ENCODE results near the gene LSMEM2.
A peak's percentile ranks its signal among the peaks of the same experiment; 100 is the strongest.

LSMEM2 gene

DNA sequence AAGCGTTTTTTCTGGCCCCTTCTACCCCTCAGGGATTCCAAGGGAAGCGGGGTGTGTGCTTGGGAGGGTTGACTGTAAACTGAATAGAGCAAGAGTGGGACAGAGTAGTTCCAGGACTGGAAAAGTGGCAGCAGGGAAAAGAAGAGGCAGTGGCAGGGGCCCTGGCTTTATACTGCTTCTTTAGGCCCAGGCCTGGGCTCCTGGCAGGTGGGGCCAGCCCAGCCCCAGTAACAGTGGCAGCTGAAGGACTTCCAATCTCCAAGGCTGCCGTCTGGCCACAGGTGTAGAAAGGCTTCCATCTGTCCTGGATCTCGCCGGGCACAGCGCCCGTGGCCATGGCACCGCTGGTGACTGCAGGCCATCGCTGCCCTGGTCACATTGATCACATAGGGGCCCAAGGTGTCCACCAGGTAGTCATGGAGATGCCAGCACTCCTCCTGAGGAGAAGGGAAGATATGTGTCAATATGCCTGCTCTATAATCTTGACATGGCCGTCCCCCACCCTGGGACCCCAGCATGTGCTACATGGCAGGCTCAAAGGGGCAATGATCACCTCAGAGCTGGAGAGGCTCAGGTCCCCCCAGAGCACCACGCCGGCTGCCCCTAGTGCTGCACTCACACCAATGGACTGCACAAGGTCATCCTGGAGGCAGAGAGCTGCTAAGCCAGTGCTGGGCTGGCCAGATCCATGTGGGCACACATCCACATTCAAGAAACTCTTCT, 14.4 kb downstream of the LSMEM2 start:
- CTCF ChIA-PET, result no interaction called here
- TF ChIP-seq, protein P1, sequence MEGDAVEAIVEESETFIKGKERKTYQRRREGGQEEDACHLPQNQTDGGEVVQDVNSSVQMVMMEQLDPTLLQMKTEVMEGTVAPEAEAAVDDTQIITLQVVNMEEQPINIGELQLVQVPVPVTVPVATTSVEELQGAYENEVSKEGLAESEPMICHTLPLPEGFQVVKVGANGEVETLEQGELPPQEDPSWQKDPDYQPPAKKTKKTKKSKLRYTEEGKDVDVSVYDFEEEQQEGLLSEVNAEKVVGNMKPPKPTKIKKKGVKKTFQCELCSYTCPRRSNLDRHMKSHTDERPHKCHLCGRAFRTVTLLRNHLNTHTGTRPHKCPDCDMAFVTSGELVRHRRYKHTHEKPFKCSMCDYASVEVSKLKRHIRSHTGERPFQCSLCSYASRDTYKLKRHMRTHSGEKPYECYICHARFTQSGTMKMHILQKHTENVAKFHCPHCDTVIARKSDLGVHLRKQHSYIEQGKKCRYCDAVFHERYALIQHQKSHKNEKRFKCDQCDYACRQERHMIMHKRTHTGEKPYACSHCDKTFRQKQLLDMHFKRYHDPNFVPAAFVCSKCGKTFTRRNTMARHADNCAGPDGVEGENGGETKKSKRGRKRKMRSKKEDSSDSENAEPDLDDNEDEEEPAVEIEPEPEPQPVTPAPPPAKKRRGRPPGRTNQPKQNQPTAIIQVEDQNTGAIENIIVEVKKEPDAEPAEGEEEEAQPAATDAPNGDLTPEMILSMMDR (conservative IDR thresholded peaks at IDR 0.05; ENCODE audit: low read depth), result no peak
- peak overlapping the region; percentile 93 for H3K27ac ChIP-seq
- DNase-seq (ENCODE audit: low spot score), result no peak
- POLR2A ChIA-PET (ENCODE audit: low non-redundant PET), result no interaction called here

DNA sequence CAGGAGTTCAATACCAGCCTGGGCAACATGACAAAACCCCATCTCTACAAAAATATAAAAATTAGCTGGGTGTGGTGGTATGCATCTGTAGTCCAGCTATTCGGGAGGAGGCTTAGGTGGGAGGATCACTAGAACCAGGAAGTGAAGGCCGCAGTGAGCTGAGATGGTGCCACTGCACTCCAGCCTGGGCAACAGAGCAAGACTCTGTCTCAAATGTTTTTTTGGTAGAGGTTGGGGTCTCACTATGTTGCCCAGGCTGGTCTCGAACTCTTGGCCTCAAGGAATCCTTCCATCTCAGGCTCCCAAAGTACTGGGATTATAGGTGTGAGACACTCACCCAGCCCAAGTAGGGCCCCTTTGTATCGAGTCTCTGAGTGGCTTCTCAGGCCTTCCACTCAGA, 15.2 kb downstream of the LSMEM2 start:
- ChIA-PET CTCF (no interaction called here), POLR2A (ENCODE audit: low non-redundant PET) (interaction anchor here (0.6 kb wide), 1 partner anchor 32 kb away, joined by 3 read pairs; no protein-coding TSS in a partner anchor)
- peak overlapping the region; percentile 93 for H3K27ac ChIP-seq
- DNase-seq (ENCODE audit: low spot score), result no peak
- TF ChIP-seq, protein P1 (conservative IDR thresholded peaks at IDR 0.05; ENCODE audit: low read depth), result no peak

DNA sequence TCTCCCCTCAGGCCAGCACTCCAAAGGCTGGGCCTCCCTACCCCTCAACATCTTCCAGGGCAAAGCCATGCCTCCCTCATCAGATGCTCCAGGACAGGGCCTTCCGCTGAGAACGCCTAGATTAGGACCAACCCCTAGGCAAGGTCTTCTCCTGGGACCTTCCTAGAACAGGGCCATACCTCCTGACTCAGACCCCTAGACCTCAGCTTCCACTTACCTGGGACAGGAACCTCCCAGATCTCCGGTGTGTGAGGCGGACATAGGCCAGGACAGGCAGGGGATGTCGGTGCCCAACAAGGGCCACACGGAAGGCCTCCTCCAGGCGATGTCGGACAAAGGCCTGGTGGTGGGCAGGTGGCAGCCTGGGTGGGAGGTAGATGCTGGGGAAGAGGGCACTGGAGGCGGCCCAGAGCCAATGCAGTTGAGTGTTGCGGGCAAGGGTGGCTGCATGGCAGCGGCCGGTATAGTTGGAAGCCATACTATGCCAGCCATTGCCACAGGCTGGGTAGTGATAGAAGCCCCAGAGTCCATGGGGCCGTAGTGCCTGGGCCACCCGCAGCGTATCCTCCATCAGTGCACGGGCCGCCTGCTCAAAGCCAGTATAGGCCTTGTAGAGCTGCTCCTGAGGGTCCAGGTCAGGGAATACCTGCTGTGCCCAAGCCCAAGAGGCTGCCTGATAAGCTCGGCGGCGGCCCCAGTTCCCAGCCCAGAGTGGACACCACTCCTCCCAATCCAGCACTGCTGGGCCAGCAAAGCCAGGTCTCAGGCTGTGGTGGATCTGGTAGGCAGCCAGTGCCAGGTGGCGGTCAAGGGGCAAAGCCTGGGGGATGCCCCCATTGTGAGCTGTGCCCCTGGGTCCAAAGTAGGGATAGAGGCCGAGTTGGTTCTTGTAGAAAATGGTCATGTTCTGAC, 15.9 kb downstream of the LSMEM2 start:
- POLR2A ChIA-PET (ENCODE audit: low non-redundant PET), result interaction anchor here (0.5 kb wide), 1 partner anchor 34 kb away, joined by 3 read pairs; no protein-coding TSS in a partner anchor
- DNase-seq (ENCODE audit: low spot score), result no peak
- TF ChIP-seq, protein P1 (conservative IDR thresholded peaks at IDR 0.05; ENCODE audit: low read depth), result no peak
- CTCF ChIA-PET, result interaction anchor here (1.5 kb wide), 1 partner anchor 29 kb away, joined by 3 read pairs; no protein-coding TSS in a partner anchor
- peak overlapping the region; percentile 93 for H3K27ac ChIP-seq

DNA sequence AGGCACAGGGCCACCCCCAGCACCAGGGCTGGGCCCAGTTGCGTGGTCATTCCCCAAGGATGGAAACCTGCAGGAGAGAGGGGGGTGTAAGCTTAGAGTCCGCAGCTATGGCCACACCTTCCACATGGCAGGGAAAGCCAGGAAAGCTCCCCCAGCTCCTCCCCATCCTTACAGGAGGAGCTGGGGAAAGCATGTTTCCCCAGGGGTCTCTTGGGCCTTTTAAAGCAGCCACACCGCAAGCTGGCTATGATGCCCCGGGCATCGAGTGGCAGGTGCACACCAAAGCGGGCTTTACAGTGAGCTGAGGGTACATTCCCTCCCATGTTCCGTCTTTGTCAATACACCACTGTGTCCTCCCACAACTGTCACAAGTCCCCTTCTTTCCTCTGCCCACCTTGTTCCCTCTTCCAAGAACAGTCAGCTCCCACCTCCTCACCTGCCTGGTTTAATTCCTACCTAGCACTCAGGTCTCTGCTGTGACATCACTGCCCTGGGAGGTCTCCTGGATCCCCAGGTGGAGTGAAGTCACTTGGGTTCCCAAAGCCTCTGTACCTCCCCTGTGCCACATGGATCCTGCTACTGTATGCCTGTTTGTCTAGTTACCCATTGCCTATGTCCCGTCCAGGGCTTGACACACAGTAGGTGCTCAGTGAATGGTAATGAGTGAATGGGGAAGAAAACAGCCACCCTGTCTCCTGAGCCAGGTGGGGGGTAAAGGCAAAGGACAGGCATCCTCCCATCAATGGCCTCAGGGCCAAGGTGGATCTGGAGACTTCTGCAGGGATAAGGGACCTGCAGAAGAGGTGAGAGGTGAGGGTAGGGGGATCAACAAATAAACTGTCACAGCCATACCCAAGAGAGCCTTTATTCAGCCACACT, 16.9 kb downstream of the LSMEM2 start:
- POLR2A ChIA-PET (ENCODE audit: low non-redundant PET), result no interaction called here
- CTCF ChIA-PET, result interaction anchor here (1.5 kb wide), 1 partner anchor 28 kb away, joined by 3 read pairs; no protein-coding TSS in a partner anchor

DNA sequence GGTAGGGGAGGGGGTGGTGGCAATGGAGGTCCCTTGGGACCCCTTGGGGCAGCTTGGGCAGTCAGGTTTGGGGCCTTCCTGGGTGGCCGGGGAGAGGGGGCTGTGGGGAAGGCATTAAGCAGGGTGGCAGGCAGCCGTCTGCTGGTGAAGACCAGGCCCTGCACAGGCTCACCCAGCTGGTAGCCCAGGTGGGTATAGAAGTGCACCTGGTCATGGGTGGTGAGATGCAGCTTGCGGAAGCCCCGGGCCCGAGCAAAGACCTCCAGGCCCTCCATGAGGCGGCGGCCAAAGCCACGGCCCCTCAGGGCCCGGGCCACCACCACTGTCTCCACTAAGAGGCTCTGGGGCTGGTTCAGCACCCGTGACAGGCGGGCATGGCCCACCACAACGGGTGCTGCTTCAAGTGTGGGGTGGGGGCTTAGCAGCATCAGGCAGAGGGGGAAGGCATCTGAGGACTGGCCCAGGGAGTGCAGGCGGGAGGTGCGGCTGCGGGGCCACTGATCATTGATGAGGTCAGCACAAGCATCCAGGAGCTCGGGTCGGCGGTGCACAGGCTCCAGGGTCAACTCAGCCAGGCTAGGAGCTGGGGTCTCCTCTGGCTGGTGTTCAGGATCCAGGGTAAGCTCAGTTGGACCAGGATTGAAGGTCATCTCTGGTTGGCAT, 18.0 kb downstream of the LSMEM2 start:
- ChIA-PET POLR2A (ENCODE audit: low non-redundant PET) (no interaction called here), CTCF (no interaction called here)
- DNase-seq (ENCODE audit: low spot score), result no peak

More for the DNA sequence above, 16.9 kb downstream of the LSMEM2 start:
- H3K27ac ChIP-seq, result peak overlapping the region; percentile 93
- TF ChIP-seq, protein P1 (conservative IDR thresholded peaks at IDR 0.05; ENCODE audit: low read depth), result no peak
- no peak for DNase-seq (ENCODE audit: low spot score)

More for the DNA sequence above, 18.0 kb downstream of the LSMEM2 start:
- TF ChIP-seq, protein P1 (conservative IDR thresholded peaks at IDR 0.05; ENCODE audit: low read depth), result no peak
- peak overlapping the region; percentile 93 for H3K27ac ChIP-seq
